Esophagus squamous epithelium (tissue), 4 donors: ENCODE results near the gene SMPD3.

Source experiments
- CTCF ChIP-seq, 6 experiments: fragments of 450-650 bp in 4 of 6; fragments of 200-600 bp in 2 of 6; sonication (generic) in 2 of 6; IDR thresholded peaks; one replicate each; pipeline ENCODE4 v1.5.1; 2016 to 2019; ENCODE audit warnings: antibody characterized with exemption in 6 of 6, mild to moderate bottlenecking in 4 of 6, moderate library complexity in 4 of 6
- POLR2A ChIP-seq, 4 donors: fragments of 450-650 bp; IDR thresholded peaks; one replicate each; pipeline ENCODE4 v1.6.1; 2017; ENCODE audit warnings: antibody characterized with exemption in 4 of 4, mild to moderate bottlenecking in 4 of 4, moderate library complexity in 3 of 4

- no peak for TF ChIP-seq CTCF (IDR thresholded peaks at IDR 0.05)
- no peak for TF ChIP-seq POLR2A (IDR thresholded peaks at IDR 0.05)
These were observed 26.8 kb upstream of the SMPD3 start for GRCh38 chr16:68475071-68475470.
